HEK293 (cell line): ENCODE results near the gene FGA.

Experiments
- CTCF ChIA-PET: fragments of 350-600 bp; formaldehyde crosslinking; extraction: SDS; loops from one replicate; lab custom pipeline; 2021; ENCODE audit warnings: antibody characterized with exemption; lab: Yijun Ruan, JAX
- POLR2A ChIA-PET: fragments of 300-600 bp; formaldehyde crosslinking; extraction: SDS; loops from one replicate; lab custom pipeline; 2020; ENCODE audit warnings: antibody characterized with exemption, inconsistent platforms; lab: Yijun Ruan, JAX
- H3K27ac ChIP-seq: fragments of 200-500 bp; sonication (Bioruptor generic); 2 replicates; pipeline ENCODE4 v1.5.1; 2014; ENCODE audit warnings: low read depth, low read length, control low read depth, inconsistent platforms; ENCODE audit errors: extremely low read depth
- H3K36me3 ChIP-seq, 2 experiments: fragments of 200-500 bp in 1 of 2; sonication (Bioruptor generic) in 1 of 2; 1 replicate in 1 of 2; 2 replicates in 1 of 2; pipeline ENCODE4 v1.5.1; 2014 to 2017; ENCODE audit warnings: inconsistent platforms in 2 of 2, low read length in 2 of 2; ENCODE audit not compliant: control insufficient read depth in 2 of 2, insufficient read depth in 1 of 2
- H3K4me1 ChIP-seq: fragments of 200-500 bp; sonication (Bioruptor generic); 2 replicates; pipeline ENCODE4 v1.5.1; 2014; ENCODE audit warnings: mild to moderate bottlenecking, low read length, inconsistent platforms; ENCODE audit not compliant: control insufficient read depth, insufficient read depth
- H3K4me3 ChIP-seq: 2 replicates; pipeline ENCODE4 v1.5.1; 2011; ENCODE audit warnings: low read depth, mild to moderate bottlenecking, control low read depth, low read length, moderate library complexity
- H3K9me3 ChIP-seq: fragments of 200-500 bp; sonication (Bioruptor generic); 2 replicates; pipeline ENCODE4 v1.5.1; 2014; ENCODE audit warnings: low read depth, low read length, inconsistent platforms; ENCODE audit not compliant: control insufficient read depth, insufficient read depth
- EGR2 ChIP-seq: fragments of 450-650 bp; formaldehyde crosslinking; IDR thresholded peaks from 2 replicates; pipeline ENCODE4 v1.5.1; 2016; ENCODE audit warnings: low read depth, missing biosample characterization, missing genetic modification characterization
- KLF7 ChIP-seq: fragments of 450-650 bp; formaldehyde crosslinking; IDR thresholded peaks from 2 replicates; pipeline ENCODE4 v1.5.1; 2016; ENCODE audit warnings: missing biosample characterization, missing genetic modification characterization, borderline replicate concordance
- MEIS1 ChIP-seq: sonication (generic); formaldehyde crosslinking; IDR thresholded peaks from 2 replicates; pipeline ENCODE4 v1.8.1; 2022; ENCODE audit warnings: missing genetic modification reagents, mild to moderate bottlenecking, borderline replicate concordance
- ZBTB17 ChIP-seq: fragments of 450-650 bp; formaldehyde crosslinking; IDR thresholded peaks from 2 replicates; pipeline ENCODE4 v1.5.1; 2016; ENCODE audit warnings: missing biosample characterization, missing genetic modification characterization
- ZNF121 ChIP-seq: fragments of 450-650 bp; formaldehyde crosslinking; IDR thresholded peaks from 2 replicates; pipeline ENCODE4 v1.5.1; 2016; ENCODE audit warnings: missing biosample characterization, missing genetic modification characterization
- ZNF140 ChIP-seq: fragments of 450-650 bp; formaldehyde crosslinking; IDR thresholded peaks from 2 replicates; pipeline ENCODE4 v1.5.1; 2016; ENCODE audit warnings: missing biosample characterization, missing genetic modification characterization
- ZNF16 ChIP-seq: fragments of 450-650 bp; formaldehyde crosslinking; IDR thresholded peaks from 2 replicates; pipeline ENCODE4 v1.5.1; 2016; ENCODE audit warnings: low read depth, missing biosample characterization, missing genetic modification characterization
- ZNF169 ChIP-seq: fragments of 450-650 bp; formaldehyde crosslinking; IDR thresholded peaks from 2 replicates; pipeline ENCODE4 v1.5.1; 2016; ENCODE audit warnings: missing biosample characterization, missing genetic modification characterization
- ZNF174 ChIP-seq: fragments of 450-650 bp; formaldehyde crosslinking; IDR thresholded peaks from 2 replicates; pipeline ENCODE4 v1.5.0; 2017; ENCODE audit warnings: missing biosample characterization, mild to moderate bottlenecking, missing genetic modification characterization
- ZNF214 ChIP-seq: fragments of 450-650 bp; formaldehyde crosslinking; IDR thresholded peaks from 2 replicates; pipeline ENCODE4 v1.5.1; 2017; ENCODE audit warnings: missing biosample characterization, mild to moderate bottlenecking, missing genetic modification characterization, borderline replicate concordance
- ZNF239 ChIP-seq: fragments of 450-650 bp; formaldehyde crosslinking; IDR thresholded peaks from 2 replicates; pipeline ENCODE4 v1.5.1; 2016; ENCODE audit warnings: missing biosample characterization, missing genetic modification characterization
- ZNF335 ChIP-seq: fragments of 450-650 bp; formaldehyde crosslinking; conservative IDR thresholded peaks from 2 replicates; pipeline ENCODE4 v1.5.1; 2016; ENCODE audit warnings: missing biosample characterization, missing genetic modification characterization
- ZNF366 ChIP-seq: fragments of 450-650 bp; formaldehyde crosslinking; conservative IDR thresholded peaks from 2 replicates; pipeline ENCODE4 v1.5.1; 2016; ENCODE audit warnings: missing biosample characterization, missing genetic modification characterization
- ZNF404 ChIP-seq: fragments of 450-650 bp; formaldehyde crosslinking; IDR thresholded peaks from 2 replicates; pipeline ENCODE4 v1.5.1; 2017; ENCODE audit warnings: missing biosample characterization, missing genetic modification characterization
- ZNF600 ChIP-seq: fragments of 450-650 bp; formaldehyde crosslinking; IDR thresholded peaks from 2 replicates; pipeline ENCODE4 v1.5.1; 2016; ENCODE audit warnings: missing biosample characterization, missing genetic modification characterization
- ZNF623 ChIP-seq: fragments of 450-650 bp; formaldehyde crosslinking; IDR thresholded peaks from 2 replicates; pipeline ENCODE4 v1.5.1; 2016; ENCODE audit warnings: missing biosample characterization, missing genetic modification characterization
- ZNF624 ChIP-seq: fragments of 450-650 bp; formaldehyde crosslinking; IDR thresholded peaks from 2 replicates; pipeline ENCODE4 v1.5.1; 2017; ENCODE audit warnings: missing biosample characterization, missing genetic modification characterization
- TF ChIP-seq, protein P1 (sequence below): fragments of 450-650 bp; formaldehyde crosslinking; IDR thresholded peaks from 2 replicates; pipeline ENCODE4 v1.5.1; 2016; ENCODE audit warnings: missing biosample characterization, missing genetic modification characterization
- TF ChIP-seq, protein P2 (sequence below): fragments of 450-650 bp; formaldehyde crosslinking; conservative IDR thresholded peaks from 2 replicates; pipeline ENCODE4 v1.5.1; 2016; ENCODE audit warnings: low read depth, missing biosample characterization, missing genetic modification characterization

Gene FGA

DNA sequence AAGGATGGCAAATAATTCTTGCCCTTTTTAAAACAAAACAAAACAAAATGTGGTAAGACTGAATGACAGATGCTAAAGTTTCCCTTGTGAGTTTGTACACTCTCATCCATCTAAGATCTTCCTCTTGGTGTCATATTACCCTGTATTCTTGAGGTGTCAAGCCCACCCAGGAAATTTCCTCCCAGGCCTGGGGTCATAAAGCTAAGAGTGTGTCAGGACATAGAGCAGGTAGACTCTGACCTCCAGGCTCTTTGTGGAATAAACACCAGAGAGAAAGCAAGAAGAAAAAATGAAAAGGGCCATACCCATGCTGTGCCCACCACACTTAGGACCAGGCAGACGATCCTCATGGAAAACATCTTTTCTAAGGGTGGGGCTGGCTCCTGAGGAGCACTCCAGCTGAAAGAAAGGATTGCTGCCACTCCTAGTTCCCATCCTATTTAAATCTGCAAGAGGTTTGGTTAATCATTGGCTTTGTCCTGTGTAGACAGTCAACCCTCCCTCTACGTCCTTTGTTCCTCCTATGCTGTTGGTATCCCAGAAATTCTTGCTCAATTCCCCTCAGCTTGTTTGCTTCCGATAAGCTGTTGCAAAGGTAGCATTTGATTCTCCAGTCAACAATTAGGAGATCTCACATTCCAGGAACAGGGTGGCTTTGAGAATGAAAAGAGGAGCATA, at the start of gene FGA:
Gene FGA (minus strand): TSS at position 414 of the 678 bp plus-strand sequence. CDS start 55 bp downstream, at position 359.
- Histone ChIP-seq H3K4me1 (no peaks in the 10 kb centered on the region), H3K9me3 (no peaks in the 10 kb centered on the region), H3K36me3 (no peaks in the 10 kb centered on the region), H3K4me3 (no peak within 1 kb of the TSS), H3K27ac (no peak within 1 kb of the TSS)
- TF ChIP-seq ZNF624 (tag by site-specific recombination) (no peak), ZNF140 (tag by site-specific recombination) (no peak), ZNF600 (tag by site-specific recombination) (no peak), ZNF239 (tag by site-specific recombination) (no peak), ZNF174 (no peak), ZBTB17 (no peak), MEIS1 (CRISPR knock-in tag) (no peak), EGR2 (tag by site-specific recombination) (no peak), ZNF214 (tag by site-specific recombination) (no peak), ZNF121 (no peak), ZNF623 (no peak), ZNF404 (tag by site-specific recombination) (no peak), ZNF366 (tag by site-specific recombination) (no peak), ZNF169 (tag by site-specific recombination) (no peak), ZNF335 (tag by site-specific recombination) (no peak), ZNF16 (tag by site-specific recombination) (no peak), KLF7 (tag by site-specific recombination) (no peak)
- TF ChIP-seq, protein P1, sequence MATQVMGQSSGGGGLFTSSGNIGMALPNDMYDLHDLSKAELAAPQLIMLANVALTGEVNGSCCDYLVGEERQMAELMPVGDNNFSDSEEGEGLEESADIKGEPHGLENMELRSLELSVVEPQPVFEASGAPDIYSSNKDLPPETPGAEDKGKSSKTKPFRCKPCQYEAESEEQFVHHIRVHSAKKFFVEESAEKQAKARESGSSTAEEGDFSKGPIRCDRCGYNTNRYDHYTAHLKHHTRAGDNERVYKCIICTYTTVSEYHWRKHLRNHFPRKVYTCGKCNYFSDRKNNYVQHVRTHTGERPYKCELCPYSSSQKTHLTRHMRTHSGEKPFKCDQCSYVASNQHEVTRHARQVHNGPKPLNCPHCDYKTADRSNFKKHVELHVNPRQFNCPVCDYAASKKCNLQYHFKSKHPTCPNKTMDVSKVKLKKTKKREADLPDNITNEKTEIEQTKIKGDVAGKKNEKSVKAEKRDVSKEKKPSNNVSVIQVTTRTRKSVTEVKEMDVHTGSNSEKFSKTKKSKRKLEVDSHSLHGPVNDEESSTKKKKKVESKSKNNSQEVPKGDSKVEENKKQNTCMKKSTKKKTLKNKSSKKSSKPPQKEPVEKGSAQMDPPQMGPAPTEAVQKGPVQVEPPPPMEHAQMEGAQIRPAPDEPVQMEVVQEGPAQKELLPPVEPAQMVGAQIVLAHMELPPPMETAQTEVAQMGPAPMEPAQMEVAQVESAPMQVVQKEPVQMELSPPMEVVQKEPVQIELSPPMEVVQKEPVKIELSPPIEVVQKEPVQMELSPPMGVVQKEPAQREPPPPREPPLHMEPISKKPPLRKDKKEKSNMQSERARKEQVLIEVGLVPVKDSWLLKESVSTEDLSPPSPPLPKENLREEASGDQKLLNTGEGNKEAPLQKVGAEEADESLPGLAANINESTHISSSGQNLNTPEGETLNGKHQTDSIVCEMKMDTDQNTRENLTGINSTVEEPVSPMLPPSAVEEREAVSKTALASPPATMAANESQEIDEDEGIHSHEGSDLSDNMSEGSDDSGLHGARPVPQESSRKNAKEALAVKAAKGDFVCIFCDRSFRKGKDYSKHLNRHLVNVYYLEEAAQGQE (tag by site-specific recombination): no peak
- TF ChIP-seq, protein P2, sequence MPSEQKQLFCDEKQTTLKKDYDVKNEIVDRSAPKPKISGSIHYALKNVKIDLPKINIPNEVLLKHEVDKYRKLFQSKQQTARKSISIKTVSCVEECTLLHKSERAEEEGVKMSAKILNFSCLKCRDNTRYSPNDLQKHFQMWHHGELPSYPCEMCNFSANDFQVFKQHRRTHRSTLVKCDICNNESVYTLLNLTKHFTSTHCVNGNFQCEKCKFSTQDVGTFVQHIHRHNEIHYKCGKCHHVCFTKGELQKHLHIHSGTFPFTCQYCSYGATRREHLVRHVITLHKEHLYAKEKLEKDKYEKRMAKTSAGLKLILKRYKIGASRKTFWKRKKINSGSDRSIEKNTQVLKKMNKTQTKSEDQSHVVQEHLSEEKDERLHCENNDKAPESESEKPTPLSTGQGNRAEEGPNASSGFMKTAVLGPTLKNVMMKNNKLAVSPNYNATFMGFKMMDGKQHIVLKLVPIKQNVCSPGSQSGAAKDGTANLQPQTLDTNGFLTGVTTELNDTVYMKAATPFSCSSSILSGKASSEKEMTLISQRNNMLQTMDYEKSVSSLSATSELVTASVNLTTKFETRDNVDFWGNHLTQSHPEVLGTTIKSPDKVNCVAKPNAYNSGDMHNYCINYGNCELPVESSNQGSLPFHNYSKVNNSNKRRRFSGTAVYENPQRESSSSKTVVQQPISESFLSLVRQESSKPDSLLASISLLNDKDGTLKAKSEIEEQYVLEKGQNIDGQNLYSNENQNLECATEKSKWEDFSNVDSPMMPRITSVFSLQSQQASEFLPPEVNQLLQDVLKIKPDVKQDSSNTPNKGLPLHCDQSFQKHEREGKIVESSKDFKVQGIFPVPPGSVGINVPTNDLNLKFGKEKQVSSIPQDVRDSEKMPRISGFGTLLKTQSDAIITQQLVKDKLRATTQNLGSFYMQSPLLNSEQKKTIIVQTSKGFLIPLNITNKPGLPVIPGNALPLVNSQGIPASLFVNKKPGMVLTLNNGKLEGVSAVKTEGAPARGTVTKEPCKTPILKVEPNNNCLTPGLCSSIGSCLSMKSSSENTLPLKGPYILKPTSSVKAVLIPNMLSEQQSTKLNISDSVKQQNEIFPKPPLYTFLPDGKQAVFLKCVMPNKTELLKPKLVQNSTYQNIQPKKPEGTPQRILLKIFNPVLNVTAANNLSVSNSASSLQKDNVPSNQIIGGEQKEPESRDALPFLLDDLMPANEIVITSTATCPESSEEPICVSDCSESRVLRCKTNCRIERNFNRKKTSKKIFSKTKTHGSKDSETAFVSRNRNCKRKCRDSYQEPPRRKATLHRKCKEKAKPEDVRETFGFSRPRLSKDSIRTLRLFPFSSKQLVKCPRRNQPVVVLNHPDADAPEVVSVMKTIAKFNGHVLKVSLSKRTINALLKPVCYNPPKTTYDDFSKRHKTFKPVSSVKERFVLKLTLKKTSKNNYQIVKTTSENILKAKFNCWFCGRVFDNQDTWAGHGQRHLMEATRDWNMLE (tag by site-specific recombination): no peak
- CTCF ChIA-PET: no interaction called here
- POLR2A ChIA-PET: no interaction called here
